Dermis microvascular lymphatic vessel endothelial cell (primary cell): ENCODE data around the gene GOLGA6L1. TPM values are rescaled to one million over a fixed set of nuclear protein-coding genes. Genes with fewer than 3 reads are reported as not detected.
"Not testable (repeated sequence)": the region's sequence is repeated elsewhere in the genome, so short reads cannot be mapped to it uniquely, and the experiment has no call there.

ENCODE experiments used
- DNase-seq, 2 donors: peaks; one replicate each; pipeline versions ENCODE4 v3.0.0 to v3.0.0-alpha.2; 2010; ENCODE audit warnings: low read depth in 2 of 2
- total RNA-seq: library from RNA; depleted of rRNA; stranded (reverse); fragments of >200 nt; gene quantifications from 2 replicates; pipeline ENCODE4 v1.2.1, GENCODE V29; 2014

Gene GOLGA6L1
- total RNA-seq: not detected in 2 replicates

- DNase-seq: not testable (repeated sequence)
Observed at GRCh38 chr15:23136722-23137121, at the start of gene GOLGA6L1. Gene GOLGA6L1 (minus strand): TSS chr15:23136822. CDS start chr15:23136731, 91 bp downstream.

GRCh38 chr15:23181201-23181600 lies 44.6 kb upstream of the GOLGA6L1 start:
- not testable (repeated sequence) for DNase-seq

GRCh38 chr15:23180547-23180927 lies 43.9 kb upstream of the GOLGA6L1 start:
- not testable (repeated sequence) for DNase-seq

GRCh38 chr15:23179768-23180546 lies 43.3 kb upstream of the GOLGA6L1 start:
- DNase-seq: not testable (repeated sequence)

- DNase-seq: not testable (repeated sequence)
Observed at GRCh38 chr15:23176683-23177082, 40.1 kb upstream of the GOLGA6L1 start.

- DNase-seq: not testable (repeated sequence)
Observed at GRCh38 chr15:23175606-23176005, 39.0 kb upstream of the GOLGA6L1 start.

- DNase-seq: not testable (repeated sequence)
Observed at GRCh38 chr15:23174609-23175140, 38.1 kb upstream of the GOLGA6L1 start.

GRCh38 chr15:23132787-23133186 lies 3.8 kb downstream of the GOLGA6L1 start:
- DNase-seq: not testable (repeated sequence)

GRCh38 chr15:23118208-23118607 lies 18.4 kb downstream of the GOLGA6L1 start:
- no peak for DNase-seq

GRCh38 chr15:23095796-23096195 lies 40.8 kb downstream of the GOLGA6L1 start:
- DNase-seq: no peak

- DNase-seq: no peak
Observed at GRCh38 chr15:23083115-23083514, 53.5 kb downstream of the GOLGA6L1 start.

GRCh38 chr15:23081996-23082737 lies 54.5 kb downstream of the GOLGA6L1 start:
- not testable (repeated sequence) for DNase-seq

GRCh38 chr15:23081271-23081670 lies 55.4 kb downstream of the GOLGA6L1 start:
- DNase-seq: no peak

- DNase-seq: no peak
Observed at GRCh38 chr15:23079766-23080165, 56.9 kb downstream of the GOLGA6L1 start.

Other genes starting within 250 kb of the GOLGA6L1 start
- 78.9 and 81.8 TPM in 2 replicates for gene CYFIP1, start 156.5 kb downstream of the GOLGA6L1 start, total RNA-seq
- gene TUBGCP5, start 97.3 kb downstream of the GOLGA6L1 start, total RNA-seq: 11.9 and 12.6 TPM in 2 replicates
- not detected in 2 replicates for gene GOLGA6L26, start 197.4 kb upstream of the GOLGA6L1 start, total RNA-seq
- gene GOLGA8S, start 217.9 kb upstream of the GOLGA6L1 start, total RNA-seq: 0.13 TPM in 1 of 2 replicates, not detected in the other